Keratinocyte (primary cell): ENCODE measurements around the gene SDK2. TPM values are rescaled to one million over a fixed set of nuclear protein-coding genes. Genes with fewer than 3 reads are reported as not detected.

Experiments
- DNase-seq: peaks from one replicate; pipeline ENCODE4 v3.0.0-alpha.2; 2011; ENCODE audit warnings: low read depth, missing footprints, low spot score
- FAIRE-seq: peaks from 2 replicates; lab custom pipeline; 2011; peaks lifted over from hg19 to GRCh38; lab: Jason Lieb, UNC
- H2AFZ ChIP-seq: 2 replicates; pipeline ENCODE4 v1.6.0; 2012; ENCODE audit warnings: low read length, control low read depth, inconsistent platforms; ENCODE audit not compliant: control insufficient read depth
- H3K27ac ChIP-seq: 2 replicates; pipeline ENCODE4 v1.5.1; 2011; ENCODE audit warnings: low read length; ENCODE audit not compliant: control insufficient read depth, insufficient read depth
- H3K27me3 ChIP-seq: 3 replicates; pipeline ENCODE4 v1.6.0; 2011; ENCODE audit warnings: low read length; ENCODE audit not compliant: control insufficient read depth, insufficient read depth; ENCODE audit errors: extremely low read depth
- H3K36me3 ChIP-seq, 2 experiments: 2 replicates in 1 of 2; 3 replicates in 1 of 2; pipeline ENCODE4 v1.5.1; 2011; ENCODE audit warnings: low read length in 2 of 2, mild to moderate bottlenecking in 1 of 2; ENCODE audit not compliant: control insufficient read depth in 2 of 2, insufficient read depth in 2 of 2; ENCODE audit errors: extremely low read depth in 1 of 2
- H3K4me1 ChIP-seq: 3 replicates; pipeline ENCODE4 v1.5.1; 2011; ENCODE audit warnings: low read length; ENCODE audit not compliant: control insufficient read depth, insufficient read depth; ENCODE audit errors: extremely low read depth
- H3K4me2 ChIP-seq: 3 replicates; pipeline ENCODE4 v1.6.0; 2011; ENCODE audit warnings: low read depth, low read length; ENCODE audit not compliant: control insufficient read depth, insufficient read depth; ENCODE audit errors: extremely low read depth
- H3K4me3 ChIP-seq, 3 experiments: fragments of 200-600 bp in 1 of 3; sonication (generic) in 1 of 3; 2 replicates in 2 of 3; 3 replicates in 1 of 3; pipeline ENCODE4 v1.5.1; 2011 to 2016; ENCODE audit warnings: low read length in 3 of 3, mild to moderate bottlenecking in 3 of 3, control low read depth in 2 of 3, inconsistent platforms in 1 of 3, low read depth in 1 of 3, mixed read lengths in 1 of 3, mixed run types in 1 of 3, moderate library complexity in 1 of 3; ENCODE audit not compliant: control insufficient read depth in 2 of 3, insufficient read depth in 2 of 3; ENCODE audit errors: extremely low read depth in 1 of 3
- H3K79me2 ChIP-seq: 2 replicates; pipeline ENCODE4 v1.6.0; 2012; ENCODE audit warnings: low read length; ENCODE audit not compliant: control insufficient read depth, insufficient read depth
- H3K9ac ChIP-seq: 3 replicates; pipeline ENCODE4 v1.6.0; 2011; ENCODE audit warnings: low read length; ENCODE audit not compliant: control insufficient read depth, insufficient read depth; ENCODE audit errors: extremely low read depth
- H3K9me1 ChIP-seq: 3 replicates; pipeline ENCODE4 v1.6.0; 2011; ENCODE audit warnings: low read length; ENCODE audit not compliant: control insufficient read depth, insufficient read depth; ENCODE audit errors: extremely low read depth
- H3K9me3 ChIP-seq: 2 replicates; pipeline ENCODE4 v1.5.1; 2012; ENCODE audit warnings: low read depth, low read length; ENCODE audit not compliant: control insufficient read depth
- H4K20me1 ChIP-seq: 3 replicates; pipeline ENCODE4 v1.6.0; 2011; ENCODE audit warnings: low read length; ENCODE audit not compliant: control insufficient read depth, insufficient read depth; ENCODE audit errors: extremely low read depth
- CTCF ChIP-seq, 3 experiments: IDR thresholded peaks in 1 of 3; conservative IDR thresholded peaks in 1 of 3; optimal IDR thresholded peaks in 1 of 3; 2 replicates in 2 of 3; 3 replicates in 1 of 3; pipeline versions ENCODE3 to v1.5.1; 2011; ENCODE audit warnings: low read length in 3 of 3, mild to moderate bottlenecking in 3 of 3, moderate library complexity in 2 of 3, control low read depth in 1 of 3, inconsistent platforms in 1 of 3; ENCODE audit not compliant: insufficient read depth in 2 of 3; ENCODE audit errors: extremely low read depth in 1 of 3
- EZH2 ChIP-seq: IDR thresholded peaks from one replicate; pipeline ENCODE4 v1.6.1; 2012; ENCODE audit warnings: inconsistent platforms, mild to moderate bottlenecking, low read length, moderate library complexity
- dilution Hi-C: fragments of 300-500 bp; cut with MboI; formaldehyde crosslinking; loops from one replicate; pipeline ENCODE4 v1.7.0; 2020; ENCODE audit warnings: low sequenced_read_pairs; ENCODE audit not compliant: extremely low pct_ligation_motif_present
- polyA plus RNA-seq, 5 experiments: library from polyadenylated mRNA; depleted of rRNA in 3 of 5; stranded (reverse) in 3 of 5; stranded (forward) in 1 of 5; unstranded in 1 of 5; fragments of >200 nt; gene quantifications; 1 replicate in 1 of 5; 2 replicates in 3 of 5; 3 replicates in 1 of 5; pipeline versions ENCODE4 v1.2.1 to v1.2.3, GENCODE V29; 2011 to 2012; ENCODE audit warnings: missing spikeins in 2 of 5, low read depth in 1 of 5, low replicate concordance in 1 of 5

The SDK2 gene
- polyA plus RNA-seq, 1 donor (not counting 4 experiments of a cell fraction or from before 2014, with no cell fraction given), result 1.8 TPM

DNA sequence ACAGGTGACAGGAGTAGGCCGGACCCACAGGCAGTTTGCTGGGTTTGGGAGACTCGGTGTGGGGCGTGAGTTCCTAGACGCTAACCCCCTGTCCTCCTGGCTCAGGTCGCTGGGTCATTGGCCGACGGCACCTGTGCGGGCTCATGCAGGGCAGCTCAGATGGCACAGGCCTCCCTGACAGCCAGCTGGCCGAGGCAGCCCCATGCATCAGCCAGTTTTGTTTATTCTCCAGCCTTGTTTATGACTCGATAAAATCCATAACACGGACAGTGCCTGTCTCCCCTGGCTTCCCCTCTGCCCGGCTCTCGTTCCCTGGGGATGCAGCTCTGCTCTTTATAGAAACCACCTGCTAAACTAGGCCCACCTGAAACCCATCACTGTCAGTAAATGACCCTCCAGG lies 46.0 kb downstream of the SDK2 start:
- Histone ChIP-seq H3K9me3 (no peaks in the 10 kb centered on the region), H3K9me1 (no peaks in the 10 kb centered on the region), H3K36me3 (no peaks in the 10 kb centered on the region), H3K4me3 (no peak overlapping the region), H3K27me3 (no peaks in the 10 kb centered on the region), H3K27ac (no peak overlapping the region), H2AFZ (no peak overlapping the region), H3K4me1 (peaks cover 6% of the 10 kb centered on the region), H4K20me1 (no peaks in the 10 kb centered on the region), H3K79me2 (no peaks in the 10 kb centered on the region), H3K9ac (no peak overlapping the region), H3K4me2 (no peak overlapping the region)
- dilution Hi-C loops, result no loop called here
- no peak for TF ChIP-seq CTCF (optimal IDR thresholded peaks at IDR 0.05 in 1 of 3, IDR thresholded peaks at IDR 0.05 in 1 of 3, conservative IDR thresholded peaks at IDR 0.05 in 1 of 3; ENCODE audit: extremely low read depth in 1 of 3, insufficient read depth in 2 of 3, low read length in 3 of 3)
- TF ChIP-seq EZH2, result no peak
- no peak for FAIRE-seq
- DNase-seq, result no peak

DNA sequence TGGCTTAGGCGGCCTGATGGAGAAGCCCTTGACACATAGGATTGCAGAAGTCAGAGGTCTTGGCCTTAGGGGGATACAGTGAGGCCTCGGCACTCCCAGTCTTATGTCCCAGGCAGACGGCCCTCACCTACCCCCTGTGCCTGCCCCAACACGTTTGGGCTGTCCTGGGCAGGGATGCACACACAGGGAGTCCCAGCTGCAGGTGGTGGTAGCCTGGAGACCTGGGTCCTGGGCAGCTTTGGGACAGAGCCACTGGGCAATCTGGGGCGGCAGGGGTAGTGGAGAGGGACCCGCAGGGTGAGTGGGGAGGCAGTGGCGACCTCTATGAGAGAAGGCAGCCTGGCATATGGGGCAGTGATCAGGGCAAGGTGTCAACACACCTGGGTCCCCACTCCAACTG lies 48.3 kb downstream of the SDK2 start:
- DNase-seq (no peak), FAIRE-seq (no peak)

More for the DNA sequence above, 48.3 kb downstream of the SDK2 start:
- no peaks in the 10 kb centered on the region for H4K20me1 ChIP-seq
- H3K9me1 ChIP-seq, result no peaks in the 10 kb centered on the region
- H3K4me1 ChIP-seq, result peaks cover 6% of the 10 kb centered on the region
- no peak overlapping the region for H2AFZ ChIP-seq
- H3K36me3 ChIP-seq, result no peaks in the 10 kb centered on the region
- H3K4me2 ChIP-seq, result no peak overlapping the region
- no peaks in the 10 kb centered on the region for H3K79me2 ChIP-seq
- no peak overlapping the region for H3K27ac ChIP-seq
- TF ChIP-seq EZH2, result no peak
- TF ChIP-seq CTCF (optimal IDR thresholded peaks at IDR 0.05 in 1 of 3, IDR thresholded peaks at IDR 0.05 in 1 of 3, conservative IDR thresholded peaks at IDR 0.05 in 1 of 3; ENCODE audit: extremely low read depth in 1 of 3, insufficient read depth in 2 of 3, low read length in 3 of 3), result no peak
- H3K9ac ChIP-seq, result no peak overlapping the region
- H3K27me3 ChIP-seq, result no peaks in the 10 kb centered on the region
- H3K4me3 ChIP-seq, result no peak overlapping the region
- dilution Hi-C loops, result no loop called here
- H3K9me3 ChIP-seq, result no peaks in the 10 kb centered on the region
